ENCODE results near the gene MPP3. TPM values are rescaled to one million over a fixed set of nuclear protein-coding genes. Genes with fewer than 3 reads are reported as not detected.

Gene MPP3
- total RNA-seq, 4 donors from 2014 or later, result 19.2 to 31.5 (median 22.1) TPM

- peaks cover 0 to 14% (median 2%) of the 10 kb centered on the region in 4 donors for H3K4me1 ChIP-seq
Observed at GRCh38 chr17:43760254-43760852, 72.6 kb downstream of the MPP3 start.

GRCh38 chr17:43759836-43760235 is 73.1 kb downstream of the MPP3 start:
- TF ChIP-seq EP300 (IDR thresholded peaks at IDR 0.05) (no peak), POLR2A (IDR thresholded peaks at IDR 0.05) (no peak), CTCF (IDR thresholded peaks at IDR 0.05) (no peak)
- Histone ChIP-seq H3K27me3 (peaks cover 0 to 43% of the 10 kb centered on the region in 2 donors), H3K9me3 (no peaks in the 10 kb centered on the region), H3K4me1 (peaks cover 0 to 19% (median 4%) of the 10 kb centered on the region in 4 donors), H3K4me3 (no peak overlapping the region), H3K27ac (no peak overlapping the region), H3K36me3 (no peaks in the 10 kb centered on the region)
- 52 to 54% methylated on average over 7 of the region's 7 CpGs for WGBS, 2 donors
- DNase-seq (ENCODE audit: low spot score in 2 of 2), result no peak

More at GRCh38 chr17:43760254-43760852, 72.6 kb downstream of the MPP3 start:
- TF ChIP-seq CTCF (IDR thresholded peaks at IDR 0.05), result peak; percentile 92 to 97 (median 96)
- TF ChIP-seq EP300 (IDR thresholded peaks at IDR 0.05), result peak in 1 of 2 donors; percentile 28
- no peak for TF ChIP-seq POLR2A (IDR thresholded peaks at IDR 0.05)
- no peaks in the 10 kb centered on the region for H3K9me3 ChIP-seq
- no peak overlapping the region for H3K4me3 ChIP-seq
- DNase-seq (ENCODE audit: low spot score in 2 of 2), result peak; percentile 84 to 98
- H3K27me3 ChIP-seq, result peaks cover 0 to 38% of the 10 kb centered on the region in 2 donors
- H3K27ac ChIP-seq, result no peak overlapping the region
- 2 to 5% methylated on average over 10 of the region's 10 CpGs for WGBS, 2 donors
- H3K36me3 ChIP-seq, result peaks cover 0 to under 1% (median 0%) of the 10 kb centered on the region in 3 donors

GRCh38 chr17:43758497-43759174 is 74.3 kb downstream of the MPP3 start, which contains the start of gene SOST:
SOST (minus strand) TSS chr17:43758791; CDS start chr17:43758741, 50 bp downstream.
- no peak within 1 kb of the TSS for H3K4me3 ChIP-seq
- TF ChIP-seq POLR2A (IDR thresholded peaks at IDR 0.05) (no peak), CTCF (IDR thresholded peaks at IDR 0.05) (no peak), EP300 (IDR thresholded peaks at IDR 0.05) (no peak)
- H3K4me1 ChIP-seq, result peaks cover 0 to 15% (median 4%) of the 10 kb centered on the region in 4 donors
- no peak for DNase-seq (ENCODE audit: low spot score in 2 of 2)
- H3K36me3 ChIP-seq, result no peaks in the 10 kb centered on the region
- H3K27me3 ChIP-seq, result peaks cover 0 to 51% of the 10 kb centered on the region in 2 donors
- no peaks in the 10 kb centered on the region for H3K9me3 ChIP-seq
- WGBS, 2 donors, result 79 to 81% methylated on average over 24 of the region's 24 CpGs
- no peak within 1 kb of the TSS for H3K27ac ChIP-seq

- Histone ChIP-seq H3K27me3 (peaks cover 0 to 51% of the 10 kb centered on the region in 2 donors), H3K4me3 (no peak overlapping the region), H3K9me3 (no peaks in the 10 kb centered on the region), H3K4me1 (peaks cover 0 to 15% (median 4%) of the 10 kb centered on the region in 4 donors), H3K27ac (no peak overlapping the region), H3K36me3 (no peaks in the 10 kb centered on the region)
- no peak for DNase-seq (ENCODE audit: low spot score in 2 of 2)
- TF ChIP-seq POLR2A (IDR thresholded peaks at IDR 0.05), result no peak
- no peak for TF ChIP-seq CTCF (IDR thresholded peaks at IDR 0.05)
- no peak for TF ChIP-seq EP300 (IDR thresholded peaks at IDR 0.05)
- 79 to 88% methylated on average over 6 of the region's 6 CpGs for WGBS, 2 donors
Observed at GRCh38 chr17:43758086-43758485, 74.9 kb downstream of the MPP3 start.

- Histone ChIP-seq H3K27ac (no peak overlapping the region), H3K36me3 (no peaks in the 10 kb centered on the region), H3K9me3 (no peaks in the 10 kb centered on the region), H3K4me3 (no peak overlapping the region), H3K4me1 (peaks cover 0 to 15% (median 4%) of the 10 kb centered on the region in 4 donors), H3K27me3 (peaks cover 0 to 56% of the 10 kb centered on the region in 2 donors)
- DNase-seq (ENCODE audit: low spot score in 2 of 2), result no peak
- no peak for TF ChIP-seq EP300 (IDR thresholded peaks at IDR 0.05)
- TF ChIP-seq POLR2A (IDR thresholded peaks at IDR 0.05), result no peak
- TF ChIP-seq CTCF (IDR thresholded peaks at IDR 0.05), result no peak
- 79 to 87% methylated on average over 7 to 8 of the region's 8 CpGs for WGBS, 2 donors
Observed at GRCh38 chr17:43757171-43757660, 75.7 kb downstream of the MPP3 start.

Data from tibial nerve (tissue), 4 donors.